B cell (primary cell): ENCODE data around the gene CIDEC. TPM values are rescaled to one million over a fixed set of nuclear protein-coding genes. Genes with fewer than 3 reads are reported as not detected.
A peak's percentile ranks its signal among the peaks of the same experiment; 100 is the strongest.

Experiments
- ATAC-seq: fragments of 200-7000 bp; cut with Tn5 transposase; one replicate; pipeline ENCODE4 v1.10.0; 2021; ENCODE audit warnings: low read depth, mild to moderate bottlenecking, moderate number of reproducible peaks, moderate library complexity
- CTCF ChIA-PET: fragments of 350-600 bp; sonication (Branson Sonifier 250); formaldehyde crosslinking; loops from one replicate; lab custom pipeline; 2021; ENCODE audit warnings: antibody characterized with exemption, inconsistent platforms; lab: Charles Lee
- POLR2A ChIA-PET: fragments of 350-600 bp; sonication (Branson Sonifier 250); formaldehyde crosslinking; loops from one replicate; lab custom pipeline; 2021; ENCODE audit warnings: antibody characterized with exemption; lab: Charles Lee
- DNase-seq: peaks from one replicate; pipeline ENCODE4 v3.0.0; 2013
- H2AFZ ChIP-seq: 2 replicates; pipeline ENCODE4 v1.6.1; 2012; ENCODE audit warnings: mild to moderate bottlenecking, low read depth, low read length; ENCODE audit not compliant: insufficient read depth, poor library complexity, severe bottlenecking
- H3K27ac ChIP-seq, 2 donors: 1 replicate in 1 of 2; 2 replicates in 1 of 2; pipeline ENCODE4 v1.5.1; 2012 to 2013; ENCODE audit warnings: low read length in 2 of 2, mild to moderate bottlenecking in 2 of 2, moderate library complexity in 1 of 2
- H3K27me3 ChIP-seq, 4 experiments: fragments of 200-600 bp in 1 of 4; sonication (generic) in 1 of 4; replicated peaks in 1 of 4; 1 replicate in 2 of 4; 2 replicates in 2 of 4; pipeline versions ENCODE4 v1.6.1 to v1.7.0; 2013 to 2016; ENCODE audit warnings: low read length in 3 of 4, mild to moderate bottlenecking in 2 of 4, mixed read lengths in 1 of 4, moderate library complexity in 1 of 4; ENCODE audit not compliant: insufficient read depth in 4 of 4, control insufficient read depth in 3 of 4; ENCODE audit errors: control extremely low read depth in 1 of 4
- H3K36me3 ChIP-seq, 2 experiments: replicated peaks in 1 of 2; 1 replicate in 1 of 2; 2 replicates in 1 of 2; pipeline versions ENCODE4 v1.6.1 to v1.7.1; 2013; ENCODE audit warnings: low read length in 1 of 2; ENCODE audit not compliant: insufficient read depth in 2 of 2, control insufficient read depth in 1 of 2; ENCODE audit errors: control extremely low read depth in 1 of 2, extremely low read depth in 1 of 2
- H3K4me1 ChIP-seq, 2 donors: fragments of 200-600 bp in 1 of 2; sonication (generic) in 1 of 2; 1 replicate in 1 of 2; 2 replicates in 1 of 2; pipeline versions ENCODE4 v1.5.1 to v1.6.1; 2013 to 2017; ENCODE audit warnings: low read length in 2 of 2; ENCODE audit not compliant: control insufficient read depth in 2 of 2, insufficient read depth in 2 of 2
- H3K4me2 ChIP-seq: replicated peaks from 2 replicates; pipeline ENCODE3; 2012; ENCODE audit warnings: mild to moderate bottlenecking, low read depth, low read length; ENCODE audit not compliant: poor library complexity, severe bottlenecking
- H3K4me3 ChIP-seq, 5 experiments: fragments of 200-600 bp in 1 of 5; sonication (generic) in 1 of 5; 1 replicate in 3 of 5; 2 replicates in 2 of 5; pipeline versions ENCODE4 v1.5.1 to v1.7.0; 2011 to 2016; ENCODE audit warnings: low read length in 4 of 5, mild to moderate bottlenecking in 4 of 5, low read depth in 2 of 5, control low read depth in 1 of 5, moderate library complexity in 1 of 5; ENCODE audit not compliant: insufficient read depth in 1 of 5; ENCODE audit errors: control extremely low read depth in 1 of 5, extremely low read depth in 1 of 5
- H3K79me2 ChIP-seq: fragments of 200-600 bp; sonication (generic); one replicate; pipeline ENCODE4 v1.6.0; 2016; ENCODE audit warnings: low read length; ENCODE audit not compliant: control insufficient read depth, insufficient read depth
- H3K9ac ChIP-seq: fragments of 200-600 bp; sonication (generic); 2 replicates; pipeline ENCODE4 v1.6.1; 2017; ENCODE audit warnings: mild to moderate bottlenecking, low read length, moderate library complexity
- H3K9me3 ChIP-seq, 3 donors: one replicate each; pipeline versions ENCODE4 v1.6.1 to v1.7.1; 2013; ENCODE audit warnings: low read length in 2 of 3; ENCODE audit not compliant: control insufficient read depth in 2 of 3, insufficient read depth in 1 of 3; ENCODE audit errors: control extremely low read depth in 1 of 3
- H4K20me1 ChIP-seq: 2 replicates; pipeline ENCODE4 v1.6.0; 2012; ENCODE audit warnings: mild to moderate bottlenecking, low read length; ENCODE audit not compliant: insufficient read depth, control insufficient read depth, poor library complexity, severe bottlenecking
- H3K27ac Mint-ChIP-seq: one replicate; pipeline ENCODE4 v1.8.0; 2021; ENCODE audit warnings: mixed read lengths
- H3K27me3 Mint-ChIP-seq: one replicate; pipeline ENCODE4 v1.8.0; 2021; ENCODE audit warnings: mixed read lengths
- H3K4me1 Mint-ChIP-seq: one replicate; pipeline ENCODE4 v1.8.0; 2021; ENCODE audit warnings: mixed read lengths
- H3K4me3 Mint-ChIP-seq: one replicate; pipeline ENCODE4 v1.8.0; 2021; ENCODE audit warnings: mixed read lengths
- H3K9me3 Mint-ChIP-seq: one replicate; pipeline ENCODE4 v1.8.0; 2022; ENCODE audit warnings: mixed read lengths; ENCODE audit not compliant: insufficient read depth
- CTCF ChIP-seq: fragments of 200-600 bp; IDR thresholded peaks from one replicate; pipeline ENCODE4 v1.8.0; 2022; ENCODE audit warnings: antibody characterized with exemption, mild to moderate bottlenecking
- EZH2 ChIP-seq: IDR thresholded peaks from 2 replicates; pipeline ENCODE4 v1.6.1; 2012; ENCODE audit warnings: borderline replicate concordance, low read depth, mild to moderate bottlenecking, moderate library complexity, low read length; ENCODE audit not compliant: insufficient read depth, poor library complexity, severe bottlenecking
- WGBS: methylation state at CpG from one replicate; pipeline ENCODE4 v1.1.5; 2013; ENCODE audit warnings: missing lambda C conversion rate; ENCODE audit not compliant: insufficient coverage; 5-methylcytosine and 5-hydroxymethylcytosine counted together
- intact Hi-C: fragments of 100-400 bp; cut with micrococcal nuclease; formaldehyde crosslinking; loops from one replicate; pipeline ENCODE4 v1.10.0; 2022
- polyA plus RNA-seq: library from polyadenylated mRNA; depleted of rRNA; stranded (reverse); fragments of >200 nt; gene quantifications from 2 replicates; pipeline ENCODE4 v1.2.3, GENCODE V29; 2012
- total RNA-seq, 2 donors: library from RNA; stranded (reverse); fragments of 120-200 nt in 1 of 2; gene quantifications; 1 replicate in 1 of 2; 2 replicates in 1 of 2; pipeline versions ENCODE4 v1.2.3 to v1.2.4, GENCODE V29; 2013 to 2022

The CIDEC gene
- total and polyA plus RNA-seq, 2 donors (not counting 1 experiment from before 2014, with no cell fraction given) = not detected

- H3K9me3 ChIP-seq = no peaks in the 10 kb centered on the region
- H3K27ac Mint-ChIP-seq = no peak overlapping the region
- no peak overlapping the region for H3K4me3 Mint-ChIP-seq
- no peaks in the 10 kb centered on the region for H3K9me3 Mint-ChIP-seq
- no peak overlapping the region for H3K4me3 ChIP-seq
- H3K27ac ChIP-seq = no peak overlapping the region
- no peak overlapping the region for H3K9ac ChIP-seq
- H3K36me3 ChIP-seq = peaks cover 10 to 33% of the 10 kb centered on the region in 2 experiments
- H3K27me3 ChIP-seq = no peaks in the 10 kb centered on the region
- H4K20me1 ChIP-seq = no peaks in the 10 kb centered on the region
- H2AFZ ChIP-seq = no peak overlapping the region
- H3K27me3 Mint-ChIP-seq = no peaks in the 10 kb centered on the region
- peaks cover 20% of the 10 kb centered on the region for H3K4me1 Mint-ChIP-seq
- CTCF ChIA-PET = interaction anchor here (0.9 to 1.4 kb wide), 2 partner anchors 58 to 91 kb away, joined by 4 to 7 read pairs; no protein-coding TSS in a partner anchor
- WGBS = 89% methylated on average over 3 of the region's 8 CpGs
- H3K79me2 ChIP-seq = peaks cover 14% of the 10 kb centered on the region
- H3K4me1 ChIP-seq = peaks cover 8 to 17% of the 10 kb centered on the region in 2 donors
- no peak overlapping the region for H3K4me2 ChIP-seq
- DNase-seq (no peak), ATAC-seq (no peak)
- TF ChIP-seq CTCF (no peak), EZH2 (no peak)
- intact Hi-C loops = loop anchor here (5.0 kb wide), 3 partner anchors 91 to 481 kb away; partner anchors contain the start of genes CRELD1, SEC13 and TATDN2
- POLR2A ChIA-PET = interaction anchor here (0.7 kb wide), 1 partner anchor 20 kb away, joined by 3 read pairs; no protein-coding TSS in a partner anchor
Measured at GRCh38 chr3:9841015-9841414, 39.0 kb downstream of the CIDEC start.

- POLR2A ChIA-PET = no interaction called here
Measured at GRCh38 chr3:9838856-9839255, 41.2 kb downstream of the CIDEC start.

More at GRCh38 chr3:9838856-9839255, 41.2 kb downstream of the CIDEC start:
- Histone ChIP-seq H3K27me3 (no peaks in the 10 kb centered on the region), H3K9ac (no peak overlapping the region), H3K79me2 (peaks cover 11% of the 10 kb centered on the region), H3K36me3 (peaks cover 10 to 40% of the 10 kb centered on the region in 2 experiments), H3K9me3 (no peaks in the 10 kb centered on the region), H3K27ac (no peak overlapping the region), H3K4me2 (no peak overlapping the region), H3K4me1 (peaks cover 4 to 12% of the 10 kb centered on the region in 2 donors), H4K20me1 (no peaks in the 10 kb centered on the region), H3K4me3 (no peak overlapping the region), H2AFZ (no peak overlapping the region)
- H3K27me3 Mint-ChIP-seq = no peaks in the 10 kb centered on the region
- CTCF ChIA-PET = no interaction called here
- H3K9me3 Mint-ChIP-seq = no peaks in the 10 kb centered on the region
- H3K4me3 Mint-ChIP-seq = no peak overlapping the region
- H3K4me1 Mint-ChIP-seq = peaks cover 17% of the 10 kb centered on the region
- H3K27ac Mint-ChIP-seq = peak overlapping the region; percentile 26
- no peak for TF ChIP-seq EZH2
- TF ChIP-seq CTCF = no peak
- ATAC-seq (no peak), DNase-seq (no peak)
- WGBS = 93% methylated on average over 3 of the region's 4 CpGs
- intact Hi-C loops = no loop called here
